Tibial nerve (tissue), 3 donors: ENCODE measurements around the gene SLC22A1.

Source experiments
- POLR2A ChIP-seq, 2 donors: fragments of 450-650 bp; IDR thresholded peaks; one replicate each; pipeline ENCODE4 v1.6.1; 2017; ENCODE audit warnings: antibody characterized with exemption in 2 of 2, mild to moderate bottlenecking in 2 of 2, moderate library complexity in 2 of 2
- TF ChIP-seq, protein P1 (sequence below), 5 experiments: fragments of 200-600 bp in 3 of 5; fragments of 450-650 bp in 2 of 5; sonication (generic) in 3 of 5; IDR thresholded peaks; one replicate each; pipeline ENCODE4 v1.5.1; 2016 to 2019; ENCODE audit warnings: antibody characterized with exemption in 5 of 5, mild to moderate bottlenecking in 3 of 5, moderate library complexity in 2 of 5

DNA sequence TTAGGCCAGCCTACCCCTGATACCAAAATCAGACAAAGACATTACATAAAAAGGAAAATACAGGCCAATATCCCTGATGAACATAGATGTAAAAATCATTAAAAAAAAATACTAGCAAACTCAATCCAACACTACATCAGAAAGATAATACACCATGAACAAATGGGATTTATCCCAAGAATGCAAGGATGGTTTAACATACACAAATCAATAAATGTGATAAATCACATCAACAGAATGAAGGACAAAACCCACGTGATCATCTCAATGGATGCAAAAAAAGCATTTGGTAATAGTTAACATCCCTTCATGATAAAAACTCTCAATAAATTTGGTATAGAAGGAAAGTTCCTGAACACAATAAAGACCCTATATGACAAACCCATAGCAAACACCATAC, 73.2 kb downstream of the SLC22A1 start:
- TF ChIP-seq, protein P1, sequence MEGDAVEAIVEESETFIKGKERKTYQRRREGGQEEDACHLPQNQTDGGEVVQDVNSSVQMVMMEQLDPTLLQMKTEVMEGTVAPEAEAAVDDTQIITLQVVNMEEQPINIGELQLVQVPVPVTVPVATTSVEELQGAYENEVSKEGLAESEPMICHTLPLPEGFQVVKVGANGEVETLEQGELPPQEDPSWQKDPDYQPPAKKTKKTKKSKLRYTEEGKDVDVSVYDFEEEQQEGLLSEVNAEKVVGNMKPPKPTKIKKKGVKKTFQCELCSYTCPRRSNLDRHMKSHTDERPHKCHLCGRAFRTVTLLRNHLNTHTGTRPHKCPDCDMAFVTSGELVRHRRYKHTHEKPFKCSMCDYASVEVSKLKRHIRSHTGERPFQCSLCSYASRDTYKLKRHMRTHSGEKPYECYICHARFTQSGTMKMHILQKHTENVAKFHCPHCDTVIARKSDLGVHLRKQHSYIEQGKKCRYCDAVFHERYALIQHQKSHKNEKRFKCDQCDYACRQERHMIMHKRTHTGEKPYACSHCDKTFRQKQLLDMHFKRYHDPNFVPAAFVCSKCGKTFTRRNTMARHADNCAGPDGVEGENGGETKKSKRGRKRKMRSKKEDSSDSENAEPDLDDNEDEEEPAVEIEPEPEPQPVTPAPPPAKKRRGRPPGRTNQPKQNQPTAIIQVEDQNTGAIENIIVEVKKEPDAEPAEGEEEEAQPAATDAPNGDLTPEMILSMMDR (IDR thresholded peaks at IDR 0.05) = no peak
- TF ChIP-seq POLR2A (IDR thresholded peaks at IDR 0.05) = no peak
